HG03139 (cell line): ENCODE measurements around the gene COL4A2.

Source experiments
- ATAC-seq: cut with Tn5 transposase; IDR thresholded peaks from one replicate; pipeline ENCODE4 v1.9.1; 2021; ENCODE audit not compliant: unreplicated experiment

Gene COL4A2

GRCh38 chr13:110336681-110337080 is 29.6 kb downstream of the COL4A2 start:
- no peak for ATAC-seq

DNA sequence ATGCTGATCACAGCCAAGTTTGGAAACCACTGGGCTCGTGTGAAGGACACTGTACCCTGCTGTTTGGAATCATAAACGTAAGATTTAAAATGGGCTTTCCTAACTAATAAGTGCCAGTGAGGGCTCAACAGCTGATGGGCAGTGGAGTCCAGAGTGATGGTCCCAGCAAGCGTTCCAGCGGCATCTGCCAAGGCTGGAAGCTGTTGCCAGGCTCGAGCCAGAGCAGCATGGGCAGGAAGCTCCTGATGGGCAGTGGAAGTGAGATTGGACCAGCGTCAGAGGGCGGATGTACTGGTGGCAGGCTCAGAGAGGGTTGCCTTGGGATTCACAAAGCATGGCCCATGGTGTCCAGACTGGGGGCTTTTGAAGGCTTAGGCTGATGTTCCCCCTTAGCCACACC is 30.2 kb downstream of the COL4A2 start:
- no peak for ATAC-seq

DNA sequence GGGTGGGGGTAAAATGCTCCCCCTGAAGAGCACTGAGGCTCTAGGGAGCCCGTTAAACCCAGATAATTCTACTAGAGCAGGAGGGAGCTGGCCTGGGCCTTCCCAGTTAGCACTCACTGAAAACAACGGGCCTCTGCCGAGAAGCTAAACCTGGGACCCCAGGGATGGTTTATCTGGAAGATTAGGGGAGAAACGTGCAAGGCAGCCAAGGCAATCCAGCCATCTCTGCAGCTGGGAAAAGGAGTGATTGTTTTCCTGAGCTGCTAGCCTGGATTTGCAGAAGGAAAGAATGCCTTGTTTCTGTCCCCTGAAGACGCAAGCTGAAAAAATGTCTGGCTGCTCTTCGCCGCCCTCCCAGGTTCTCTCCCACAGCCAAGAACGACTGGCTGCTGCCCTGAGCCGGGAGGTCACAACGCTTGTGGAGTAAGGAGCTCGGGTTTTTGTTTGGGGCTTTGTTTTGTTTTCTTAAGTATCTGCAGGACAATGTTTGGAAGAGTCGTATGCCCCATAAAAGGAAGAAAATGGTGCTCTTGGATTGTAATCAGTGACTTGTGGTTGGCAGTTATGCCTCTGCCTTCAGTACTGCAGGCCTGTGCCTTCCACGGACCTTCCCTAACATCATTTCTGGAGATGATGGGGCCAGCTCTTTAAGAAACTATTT is 31.5 kb downstream of the COL4A2 start:
- no peak for ATAC-seq

GRCh38 chr13:110339263-110339662 is 32.2 kb downstream of the COL4A2 start:
- no peak for ATAC-seq

- no peak for ATAC-seq
These were observed 33.0 kb downstream of the COL4A2 start for GRCh38 chr13:110339975-110340550.

GRCh38 chr13:110340812-110341444 is 33.8 kb downstream of the COL4A2 start:
- no peak for ATAC-seq

DNA sequence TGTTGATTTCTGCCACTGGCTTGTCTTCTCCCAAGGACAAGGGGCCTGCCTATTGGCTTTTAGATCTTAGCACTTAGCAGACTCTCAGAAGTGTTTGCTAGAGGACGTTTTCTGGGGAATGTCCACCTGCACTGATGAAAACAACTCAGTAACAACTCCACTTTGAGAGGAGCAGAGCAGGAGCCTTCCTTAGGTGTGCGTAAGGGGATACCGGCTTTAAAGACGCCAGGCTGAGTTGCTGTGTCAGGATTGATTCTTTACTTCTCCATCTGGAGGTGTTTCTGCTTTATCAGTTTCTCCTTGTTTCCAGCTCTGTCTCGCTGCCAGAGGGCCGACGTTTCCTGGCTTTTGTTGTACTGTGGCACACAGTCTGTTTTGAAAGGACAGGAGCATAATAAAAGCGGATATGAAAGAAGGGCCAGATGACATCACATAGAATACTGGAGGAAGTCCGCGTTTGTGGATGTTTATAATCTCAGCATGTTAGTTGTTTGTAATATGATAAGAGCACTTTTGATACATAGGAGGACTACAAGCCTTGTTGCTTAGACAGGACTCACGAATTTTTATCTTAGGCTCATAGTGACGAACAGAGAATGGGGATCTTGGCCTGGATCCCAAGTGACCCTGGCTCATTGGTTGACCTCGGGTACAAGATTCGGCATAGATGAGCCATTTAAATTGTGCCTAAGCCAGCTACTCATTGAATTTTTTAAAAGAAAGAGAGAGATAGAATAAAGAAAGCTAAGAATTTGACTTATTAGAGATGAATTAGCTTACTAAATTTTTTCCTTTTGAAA is 34.6 kb downstream of the COL4A2 start:
- ATAC-seq, result no peak

GRCh38 chr13:110342474-110342873 is 35.4 kb downstream of the COL4A2 start:
- ATAC-seq, result no peak

GRCh38 chr13:110343241-110343865 is 36.3 kb downstream of the COL4A2 start:
- ATAC-seq, result no peak

DNA sequence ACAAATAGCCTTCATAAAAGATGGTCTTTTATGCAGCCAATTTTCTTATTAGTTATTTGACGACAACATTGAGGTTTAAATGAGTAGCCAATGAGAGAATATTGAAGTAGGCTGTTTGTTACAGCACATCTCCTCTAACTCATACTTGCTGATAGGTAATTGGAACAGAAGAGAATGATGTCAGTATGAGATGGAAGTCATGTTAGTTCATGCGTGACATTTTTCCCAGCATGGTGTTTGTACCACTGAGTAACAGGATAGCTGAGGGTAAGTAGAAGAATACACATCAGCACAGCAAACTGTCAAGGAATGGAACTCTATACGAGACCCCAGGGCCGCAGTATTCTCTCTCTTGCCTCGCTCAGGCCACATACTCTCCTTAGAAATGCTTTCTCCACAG is 37.2 kb downstream of the COL4A2 start:
- no peak for ATAC-seq

GRCh38 chr13:110345266-110345665 is 38.2 kb downstream of the COL4A2 start:
- no peak for ATAC-seq

GRCh38 chr13:110345701-110346100 is 38.6 kb downstream of the COL4A2 start:
- ATAC-seq, result no peak

GRCh38 chr13:110346661-110347067 is 39.6 kb downstream of the COL4A2 start:
- no peak for ATAC-seq

- no peak for ATAC-seq
These were observed 40.0 kb downstream of the COL4A2 start for GRCh38 chr13:110347088-110347487.

- ATAC-seq, result no peak
These were observed 40.6 kb downstream of the COL4A2 start for GRCh38 chr13:110347535-110348308.

DNA sequence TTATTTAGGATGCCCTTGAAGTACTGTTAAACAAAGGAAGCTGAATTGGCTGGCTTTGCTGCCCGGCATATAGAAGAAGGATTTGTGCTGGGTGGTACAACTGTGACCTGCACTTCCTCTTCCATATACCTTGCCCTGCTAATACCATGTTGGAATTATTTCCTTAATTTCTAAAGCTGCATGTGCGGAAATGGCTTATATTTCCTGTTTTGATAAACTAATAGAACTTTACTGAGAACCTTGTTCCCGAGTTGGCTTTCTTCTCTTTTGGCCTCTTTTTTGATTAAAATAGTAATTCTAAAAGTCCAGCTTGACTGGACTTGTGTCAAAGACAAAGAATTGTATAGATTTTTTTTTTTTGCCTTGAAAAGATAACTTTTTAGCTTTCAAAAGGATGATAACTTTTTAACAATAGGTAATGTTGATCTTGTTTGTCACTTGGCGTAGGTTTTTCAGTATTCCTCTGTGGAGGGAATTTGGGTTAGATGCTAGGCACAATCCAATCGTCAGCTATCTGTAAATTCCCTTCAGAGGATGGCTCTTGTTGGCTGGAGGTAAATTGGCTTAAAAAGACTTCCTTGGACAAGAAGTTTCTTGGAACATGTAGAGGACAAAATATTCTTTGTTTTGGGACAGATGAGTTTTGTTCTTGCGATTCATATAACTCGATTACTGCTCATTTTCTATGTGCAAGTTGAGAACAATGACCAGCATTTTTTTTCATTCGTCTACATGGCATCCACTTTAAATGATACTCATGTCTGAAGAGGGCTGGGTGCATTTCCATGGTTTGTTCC is 41.4 kb downstream of the COL4A2 start:
- no peak for ATAC-seq

DNA sequence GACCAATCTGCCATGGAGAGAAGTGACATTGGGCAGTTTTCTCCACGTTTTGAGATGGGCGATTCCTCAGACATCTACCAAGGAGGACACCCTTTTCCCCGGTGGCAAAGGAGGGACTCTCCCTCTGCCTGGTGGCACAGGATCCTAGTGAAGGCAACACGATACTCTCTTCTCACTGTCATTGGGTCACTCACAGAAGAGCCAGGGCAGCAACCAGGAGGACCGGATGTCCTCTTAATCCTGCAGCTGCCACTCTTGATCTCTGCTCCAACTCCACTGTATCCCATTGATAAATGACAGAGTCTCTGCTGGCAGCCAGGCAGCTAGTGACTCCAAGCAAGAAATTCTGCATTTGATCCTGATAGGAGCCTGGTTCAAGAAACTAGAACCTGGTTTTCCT is 42.2 kb downstream of the COL4A2 start:
- no peak for ATAC-seq

DNA sequence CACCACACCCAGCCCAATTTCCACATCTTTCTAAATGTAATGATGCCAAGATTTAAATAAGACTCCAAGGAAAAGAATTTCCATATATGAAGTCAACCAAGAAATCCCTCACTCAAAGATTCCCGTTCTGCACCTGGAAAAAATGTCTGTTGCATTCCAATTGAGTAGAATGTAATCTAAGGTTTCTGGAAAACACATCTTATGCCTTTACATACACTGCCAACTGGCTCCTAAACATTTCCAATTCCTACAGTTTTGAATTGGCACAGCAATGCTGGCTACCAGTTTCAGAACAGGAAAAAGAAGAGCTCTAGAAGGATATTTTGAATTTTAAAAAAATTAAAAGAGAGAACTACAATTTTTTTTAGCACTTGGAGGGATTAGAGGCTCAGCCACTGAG is 43.0 kb downstream of the COL4A2 start:
- ATAC-seq, result no peak

GRCh38 chr13:110350509-110350908 is 43.4 kb downstream of the COL4A2 start:
- no peak for ATAC-seq
